Adrenal gland (tissue), 5 donors: ENCODE measurements around the gene CLEC7A.

Experiments used
- CTCF ChIP-seq, 6 experiments: fragments of 450-650 bp in 4 of 6; fragments of 200-600 bp in 2 of 6; sonication (generic) in 1 of 6; IDR thresholded peaks; 1 replicate in 5 of 6; 2 replicates in 1 of 6; pipeline versions ENCODE4 v1.5.1 to v1.8.0; 2016 to 2021; ENCODE audit warnings: antibody characterized with exemption in 6 of 6, mild to moderate bottlenecking in 2 of 6, moderate library complexity in 1 of 6
- POLR2A ChIP-seq, 2 donors: fragments of 450-650 bp; IDR thresholded peaks; one replicate each; pipeline ENCODE4 v1.6.1; 2017; ENCODE audit warnings: antibody characterized with exemption in 2 of 2, mild to moderate bottlenecking in 2 of 2, moderate library complexity in 1 of 2
- donor health status: DM: no; HTN: no; CAD: no.

GRCh38 chr12:10084733-10085132, 45.3 kb downstream of the CLEC7A start:
- TF ChIP-seq CTCF (IDR thresholded peaks at IDR 0.05): no peak
- no peak for TF ChIP-seq POLR2A (IDR thresholded peaks at IDR 0.05)
